22Rv1 (cell line): Measurements from ENCODE around the gene TCEA3.

Experiments used
- ZFX ChIP-seq: fragments of 450-650 bp; IDR thresholded peaks from 2 replicates; pipeline ENCODE4 v1.6.1; 2017; ENCODE audit warnings: antibody characterized with exemption, borderline replicate concordance
- TF ChIP-seq, protein P1 (sequence below): fragments of 450-650 bp; IDR thresholded peaks from 2 replicates; pipeline ENCODE4 v1.5.1; 2017; ENCODE audit warnings: mild to moderate bottlenecking

DNA sequence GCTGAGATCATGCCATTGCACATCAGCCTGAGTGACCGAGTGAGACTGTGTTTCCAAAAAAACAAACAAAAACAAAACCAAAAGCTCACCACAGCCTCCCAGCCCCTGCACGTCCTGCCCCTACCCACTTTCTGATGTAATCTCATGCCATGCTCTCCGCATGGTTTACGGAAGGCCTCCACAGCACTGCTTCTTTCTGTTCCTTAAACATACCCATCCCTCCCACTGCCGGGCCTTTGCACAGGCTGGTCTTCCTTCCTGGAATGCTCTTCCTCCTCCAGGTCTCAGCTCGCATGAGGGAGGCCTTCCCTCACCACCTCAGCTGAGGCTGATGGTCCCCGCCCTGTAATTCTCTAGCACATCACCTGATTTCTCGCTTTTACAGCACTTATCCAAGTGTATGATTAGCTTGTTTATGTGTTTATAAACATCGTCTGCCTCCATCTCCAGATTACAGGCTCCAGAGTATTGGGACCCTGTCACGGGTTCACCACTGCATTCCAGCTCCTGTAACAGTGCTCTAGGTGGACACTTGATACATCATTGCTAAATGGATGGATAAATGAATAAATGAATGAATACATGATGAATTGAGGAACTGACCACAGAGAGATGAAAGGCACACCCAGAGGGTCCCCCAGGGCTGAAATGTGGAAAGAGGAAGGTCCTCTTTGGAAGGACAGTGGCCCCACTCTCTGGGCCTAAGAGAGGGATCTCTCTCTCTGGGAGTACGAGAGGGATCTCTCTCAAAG lies 22.1 kb downstream of the TCEA3 start:
- TF ChIP-seq, protein P1, sequence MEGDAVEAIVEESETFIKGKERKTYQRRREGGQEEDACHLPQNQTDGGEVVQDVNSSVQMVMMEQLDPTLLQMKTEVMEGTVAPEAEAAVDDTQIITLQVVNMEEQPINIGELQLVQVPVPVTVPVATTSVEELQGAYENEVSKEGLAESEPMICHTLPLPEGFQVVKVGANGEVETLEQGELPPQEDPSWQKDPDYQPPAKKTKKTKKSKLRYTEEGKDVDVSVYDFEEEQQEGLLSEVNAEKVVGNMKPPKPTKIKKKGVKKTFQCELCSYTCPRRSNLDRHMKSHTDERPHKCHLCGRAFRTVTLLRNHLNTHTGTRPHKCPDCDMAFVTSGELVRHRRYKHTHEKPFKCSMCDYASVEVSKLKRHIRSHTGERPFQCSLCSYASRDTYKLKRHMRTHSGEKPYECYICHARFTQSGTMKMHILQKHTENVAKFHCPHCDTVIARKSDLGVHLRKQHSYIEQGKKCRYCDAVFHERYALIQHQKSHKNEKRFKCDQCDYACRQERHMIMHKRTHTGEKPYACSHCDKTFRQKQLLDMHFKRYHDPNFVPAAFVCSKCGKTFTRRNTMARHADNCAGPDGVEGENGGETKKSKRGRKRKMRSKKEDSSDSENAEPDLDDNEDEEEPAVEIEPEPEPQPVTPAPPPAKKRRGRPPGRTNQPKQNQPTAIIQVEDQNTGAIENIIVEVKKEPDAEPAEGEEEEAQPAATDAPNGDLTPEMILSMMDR: no peak
- TF ChIP-seq ZFX: no peak
